SK-N-SH treated with all-trans-retinoic acid at 6 μM for 48 hours (cell line): ENCODE results near the gene CAPN10.
"Not testable (repeated sequence)": the region's sequence is repeated elsewhere in the genome, so short reads cannot be mapped to it uniquely, and the experiment has no call there.

ENCODE experiments used
- ATAC-seq: fragments of 200-7000 bp; cut with Tn5 transposase; 3 replicates; pipeline ENCODE4 v1.9.1; 2020; ENCODE audit warnings: mild to moderate bottlenecking, moderate library complexity
- ARNTL ChIP-seq: fragments of 450-650 bp; formaldehyde crosslinking; IDR thresholded peaks from 2 replicates; pipeline ENCODE4 v1.5.0; 2020; ENCODE audit warnings: low read depth, mild to moderate bottlenecking, moderate library complexity, borderline replicate concordance
- BACH2 ChIP-seq: fragments of 250-450 bp; sonication (Bioruptor Pico); IDR thresholded peaks from 2 replicates; pipeline ENCODE4 v1.9.0; 2021; ENCODE audit warnings: mild to moderate bottlenecking, borderline replicate concordance
- CSDC2 ChIP-seq: fragments of 250-450 bp; sonication (Bioruptor Pico); IDR thresholded peaks from 2 replicates; pipeline ENCODE4 v1.5.0; 2020; ENCODE audit warnings: mild to moderate bottlenecking, moderate library complexity
- CSRNP3 ChIP-seq: fragments of 250-450 bp; sonication (Bioruptor Pico); IDR thresholded peaks from 2 replicates; pipeline ENCODE4 v1.5.1; 2021; ENCODE audit warnings: mild to moderate bottlenecking, moderate library complexity
- ESRRG ChIP-seq: fragments of 250-450 bp; sonication (Bioruptor Pico); IDR thresholded peaks from 2 replicates; pipeline ENCODE4 v1.6.1; 2021; ENCODE audit warnings: mild to moderate bottlenecking
- GLIS3 ChIP-seq: fragments of 250-450 bp; sonication (Bioruptor Pico); IDR thresholded peaks from 2 replicates; pipeline ENCODE4 v1.5.0; 2020; ENCODE audit warnings: mild to moderate bottlenecking, moderate library complexity
- ISL1 ChIP-seq: fragments of 250-450 bp; sonication (Bioruptor Pico); IDR thresholded peaks from 2 replicates; pipeline ENCODE4 v2.1.2; 2022; ENCODE audit warnings: mild to moderate bottlenecking, moderate library complexity
- OSR1 ChIP-seq: fragments of 250-450 bp; sonication (Bioruptor Pico); IDR thresholded peaks from 2 replicates; pipeline ENCODE4 v1.8.0; 2022; ENCODE audit warnings: moderate library complexity, mild to moderate bottlenecking, inconsistent platforms
- PATZ1 ChIP-seq: fragments of 250-450 bp; sonication (Bioruptor Pico); IDR thresholded peaks from 2 replicates; pipeline ENCODE4 v1.8.0; 2020; ENCODE audit warnings: mild to moderate bottlenecking, moderate library complexity, borderline replicate concordance
- POU6F1 ChIP-seq: fragments of 250-450 bp; sonication (Bioruptor Pico); IDR thresholded peaks from 2 replicates; pipeline ENCODE4 v1.8.0; 2021; ENCODE audit warnings: low read depth, mild to moderate bottlenecking, moderate library complexity, borderline replicate concordance
- PPARA ChIP-seq: fragments of 250-450 bp; sonication (Bioruptor Pico); IDR thresholded peaks from 2 replicates; pipeline ENCODE4 v1.5.0; 2020; ENCODE audit warnings: mild to moderate bottlenecking, borderline replicate concordance
- RARB ChIP-seq: fragments of 250-450 bp; sonication (Bioruptor Pico); IDR thresholded peaks from 2 replicates; pipeline ENCODE4 v1.8.0; 2021; ENCODE audit warnings: mild to moderate bottlenecking, moderate library complexity
- SNAI2 ChIP-seq: fragments of 250-450 bp; sonication (Bioruptor Pico); IDR thresholded peaks from 2 replicates; pipeline ENCODE4 v1.5.0; 2020; ENCODE audit warnings: mild to moderate bottlenecking, moderate library complexity
- TCF4 ChIP-seq: fragments of 250-450 bp; sonication (Bioruptor Pico); IDR thresholded peaks from 2 replicates; pipeline ENCODE4 v1.8.0; 2021; ENCODE audit warnings: mild to moderate bottlenecking, moderate library complexity, borderline replicate concordance
- TOX ChIP-seq: fragments of 250-450 bp; sonication (Bioruptor Pico); IDR thresholded peaks from 2 replicates; pipeline ENCODE4 v1.8.0; 2021; ENCODE audit warnings: mild to moderate bottlenecking, moderate library complexity, borderline replicate concordance
- TSHZ2 ChIP-seq: fragments of 250-450 bp; sonication (Bioruptor Pico); IDR thresholded peaks from 2 replicates; pipeline ENCODE4 v1.5.0; 2020; ENCODE audit warnings: mild to moderate bottlenecking, moderate library complexity
- ZC3H10 ChIP-seq: fragments of 250-450 bp; sonication (Bioruptor Pico); IDR thresholded peaks from 2 replicates; pipeline ENCODE4 v1.5.1; 2021; ENCODE audit warnings: mild to moderate bottlenecking, moderate library complexity
- ZFP3 ChIP-seq: fragments of 250-450 bp; sonication (Bioruptor Pico); IDR thresholded peaks from 2 replicates; pipeline ENCODE4 v1.5.0; 2020; ENCODE audit warnings: mild to moderate bottlenecking, moderate library complexity
- ZFP30 ChIP-seq: fragments of 450-650 bp; formaldehyde crosslinking; IDR thresholded peaks from 2 replicates; pipeline ENCODE4 v1.5.0; 2022; ENCODE audit warnings: mild to moderate bottlenecking, moderate library complexity
- ZNF565 ChIP-seq: fragments of 450-650 bp; formaldehyde crosslinking; conservative IDR thresholded peaks from 2 replicates; pipeline ENCODE4 v1.5.0; 2020; ENCODE audit warnings: low read depth, mild to moderate bottlenecking, moderate library complexity
- ZNF70 ChIP-seq: fragments of 450-650 bp; formaldehyde crosslinking; IDR thresholded peaks from 2 replicates; pipeline ENCODE4 v1.5.0; 2020; ENCODE audit warnings: mild to moderate bottlenecking, moderate library complexity
- ZNF8 ChIP-seq: fragments of 450-650 bp; formaldehyde crosslinking; IDR thresholded peaks from 2 replicates; pipeline ENCODE4 v1.5.0; 2020; ENCODE audit warnings: mild to moderate bottlenecking, moderate library complexity

CAPN10 gene

GRCh38 chr2:240561325-240561971 lies 25.1 kb upstream of the CAPN10 start (continued):
- TF ChIP-seq TSHZ2 (CRISPR knock-in tag), result no peak
- TF ChIP-seq CSRNP3 (CRISPR knock-in tag), result no peak
- TF ChIP-seq TOX (CRISPR knock-in tag), result no peak
- no peak for TF ChIP-seq POU6F1 (CRISPR knock-in tag)
- no peak for TF ChIP-seq SNAI2 (CRISPR knock-in tag)
- no peak for TF ChIP-seq OSR1 (CRISPR knock-in tag)
- TF ChIP-seq ZFP30, result no peak
- no peak for TF ChIP-seq BACH2 (CRISPR knock-in tag)
- TF ChIP-seq ZC3H10, result no peak

- ATAC-seq, result not testable (repeated sequence)
Observed at GRCh38 chr2:240563231-240563630, 23.3 kb upstream of the CAPN10 start.

GRCh38 chr2:240563951-240564560 lies 22.5 kb upstream of the CAPN10 start:
- TF ChIP-seq RARB (CRISPR knock-in tag) (no peak), ZNF565 (CRISPR knock-in tag) (no peak), TOX (CRISPR knock-in tag) (no peak), ZFP3 (no peak), ESRRG (CRISPR knock-in tag) (no peak), BACH2 (CRISPR knock-in tag) (no peak), OSR1 (CRISPR knock-in tag) (no peak), PPARA (no peak), CSDC2 (no peak), ZNF70 (CRISPR knock-in tag) (no peak), SNAI2 (CRISPR knock-in tag) (no peak)
- no peak for ATAC-seq

- no peak for ATAC-seq
- TF ChIP-seq RARB (CRISPR knock-in tag) (no peak), PPARA (no peak), ISL1 (CRISPR knock-in tag) (no peak), GLIS3 (CRISPR knock-in tag) (no peak), SNAI2 (CRISPR knock-in tag) (no peak)
Observed at GRCh38 chr2:240564561-240565332, 21.8 kb upstream of the CAPN10 start.

- ATAC-seq, result peak; percentile 42
- no peak for TF ChIP-seq TOX (CRISPR knock-in tag)
- no peak for TF ChIP-seq TCF4 (CRISPR knock-in tag)
- TF ChIP-seq ZNF70 (CRISPR knock-in tag), result no peak
- no peak for TF ChIP-seq ZFP3
- no peak for TF ChIP-seq ZNF8 (CRISPR knock-in tag)
- TF ChIP-seq ISL1 (CRISPR knock-in tag), result no peak
- TF ChIP-seq PATZ1 (CRISPR knock-in tag), result no peak
- TF ChIP-seq CSDC2, result no peak
- no peak for TF ChIP-seq SNAI2 (CRISPR knock-in tag)
- TF ChIP-seq GLIS3 (CRISPR knock-in tag), result no peak
- no peak for TF ChIP-seq ARNTL (CRISPR knock-in tag)
- TF ChIP-seq, all 23 proteins: peak for 0
Observed at GRCh38 chr2:240565333-240566202, 21.0 kb upstream of the CAPN10 start.
